GM12878 (cell line): ENCODE results near the gene POU2F3. TPM values are rescaled to one million over a fixed set of nuclear protein-coding genes. Genes with fewer than 3 reads are reported as not detected.

Experiments used
- ATAC-seq: fragments of 200-7000 bp; cut with Tn5 transposase; 3 replicates; pipeline ENCODE4 v1.9.1; 2020; ENCODE audit warnings: mild to moderate bottlenecking, moderate library complexity
- BruUV-seq: library from RNA; stranded (reverse); fragments of 400-500 nt; replicated peaks from 2 replicates; lab custom pipeline; 2021; lab: Mats Ljungman, UMichigan
- CTCF ChIA-PET: fragments of 300-600 bp; sonication (Branson Sonifier 250); formaldehyde crosslinking; extraction: SDS; loops from one replicate; lab custom pipeline; 2021; ENCODE audit warnings: inconsistent platforms; lab: Yijun Ruan, JAX
- POLR2A ChIA-PET: fragments of 350-600 bp; formaldehyde crosslinking; extraction: SDS; loops from one replicate; lab custom pipeline; 2021; ENCODE audit warnings: inconsistent platforms; lab: Charles Lee
- RAD21 ChIA-PET: fragments of 300-600 bp; sonication (Branson Sonifier 250); formaldehyde crosslinking; loops from one replicate; lab custom pipeline; 2023; ENCODE audit warnings: antibody characterized with exemption; ENCODE audit not compliant: unreplicated experiment; lab: Charles Lee
- SMC1A ChIA-PET: fragments of 300-600 bp; sonication (Branson Sonifier 250); formaldehyde crosslinking; loops from one replicate; lab custom pipeline; 2023; ENCODE audit not compliant: unreplicated experiment, uncharacterized antibody; lab: Charles Lee
- DNase-seq: peaks from one replicate; pipeline ENCODE4 v3.0.0-alpha.2; 2011; ENCODE audit warnings: low read depth, low spot score
- FAIRE-seq: peaks from 3 replicates; lab custom pipeline; 2011; peaks lifted over from hg19 to GRCh38; lab: Jason Lieb, UNC
- H2AFZ ChIP-seq: 2 replicates; pipeline ENCODE4 v1.6.0; 2011; ENCODE audit warnings: low read depth, low read length, control low read depth; ENCODE audit not compliant: control insufficient read depth
- H3K27ac ChIP-seq: 2 replicates; pipeline ENCODE4 v1.5.1; 2011; ENCODE audit warnings: control low read depth; ENCODE audit not compliant: control insufficient read depth, insufficient read depth
- H3K27me3 ChIP-seq, 2 experiments: replicated peaks in 1 of 2; 2 replicates each; pipeline versions ENCODE4 v1.6.0 to v1.6.1; 2011; ENCODE audit warnings: low read length in 1 of 2; ENCODE audit not compliant: control insufficient read depth in 2 of 2, insufficient read depth in 2 of 2
- H3K36me3 ChIP-seq, 2 experiments: 2 replicates each; pipeline ENCODE4 v1.5.1; 2011; ENCODE audit warnings: low read length in 1 of 2; ENCODE audit not compliant: control insufficient read depth in 2 of 2, insufficient read depth in 2 of 2
- H3K4me1 ChIP-seq: 2 replicates; pipeline ENCODE4 v1.6.1; 2011; ENCODE audit warnings: mild to moderate bottlenecking, low read length, moderate library complexity, mixed read lengths; ENCODE audit not compliant: control insufficient read depth, insufficient read depth
- H3K4me2 ChIP-seq: 2 replicates; pipeline ENCODE4 v1.6.0; 2011; ENCODE audit warnings: control low read depth; ENCODE audit not compliant: control insufficient read depth, insufficient read depth
- H3K4me3 ChIP-seq: fragments of 200-600 bp; sonication (generic); 2 replicates; pipeline ENCODE4 v1.5.1; 2016
- H3K79me2 ChIP-seq: 2 replicates; pipeline ENCODE4 v1.6.0; 2011; ENCODE audit warnings: low read length; ENCODE audit not compliant: control insufficient read depth, insufficient read depth
- H3K9ac ChIP-seq: 2 replicates; pipeline ENCODE4 v1.8.0; 2011; ENCODE audit warnings: low read length, control low read depth, mixed read lengths; ENCODE audit not compliant: control insufficient read depth, insufficient read depth
- H3K9me3 ChIP-seq: replicated peaks from 3 replicates; pipeline ENCODE4 v1.5.1; 2011; ENCODE audit warnings: mild to moderate bottlenecking, low read length; ENCODE audit not compliant: control insufficient read depth, insufficient read depth
- H4K20me1 ChIP-seq: 2 replicates; pipeline ENCODE4 v1.6.0; 2011; ENCODE audit not compliant: control insufficient read depth, insufficient read depth
- BCL3 ChIP-seq: IDR thresholded peaks from 2 replicates; pipeline ENCODE4 v1.6.1; 2011; ENCODE audit warnings: borderline replicate concordance, low read depth, mild to moderate bottlenecking, moderate library complexity, low read length; ENCODE audit not compliant: insufficient read depth, poor library complexity, severe bottlenecking
- IKZF1 ChIP-seq: fragments of 450-650 bp; conservative IDR thresholded peaks from 2 replicates; pipeline ENCODE4 v1.6.1; 2017; ENCODE audit warnings: antibody characterized with exemption, mild to moderate bottlenecking
- MEF2B ChIP-seq: fragments of 450-650 bp; IDR thresholded peaks from 2 replicates; pipeline ENCODE4 v1.6.1; 2018; ENCODE audit warnings: mild to moderate bottlenecking, moderate library complexity; ENCODE audit not compliant: partially characterized antibody, poor library complexity, severe bottlenecking
- ZZZ3 ChIP-seq: IDR thresholded peaks from 2 replicates; pipeline ENCODE4 v1.6.1; 2011; ENCODE audit warnings: low read depth; ENCODE audit not compliant: control insufficient read depth, insufficient read length
- WGBS: methylation state at CpG from one replicate; pipeline ENCODE4 v1.1.6; 2016; ENCODE audit warnings: low lambda C conversion rate; ENCODE audit not compliant: insufficient replicate concordance, insufficient coverage; ENCODE audit errors: missing lambda C conversion rate; 5-methylcytosine and 5-hydroxymethylcytosine counted together
- in situ Hi-C: fragments of 300-500 bp; cut with MboI; formaldehyde crosslinking; loops from 9 replicates; pipeline ENCODE4 v1.14.3; 2018; ENCODE audit warnings: mixed read lengths
- intact Hi-C: fragments of 100-400 bp; cut with micrococcal nuclease; formaldehyde crosslinking; loops from one replicate; pipeline ENCODE4 v1.14.2; 2022; ENCODE audit not compliant: unreplicated experiment
- polyA plus RNA-seq, 11 experiments: library from polyadenylated mRNA; depleted of rRNA in 4 of 11; unstranded in 6 of 11; stranded (reverse) in 5 of 11; fragments of >200 nt; fragmentation: Nextera tagmentation in 4 of 11; fragmentation: Illumina TruSeq in 1 of 11; extraction: Ambion mirVana in 4 of 11; extraction: Trizol in 1 of 11; gene quantifications; 1 replicate in 1 of 11; 2 replicates in 10 of 11; pipeline versions ENCODE4 v1.2.1 to v1.2.3, GENCODE V29; 2011 to 2016; ENCODE audit warnings: inconsistent platforms in 2 of 11, missing spikeins in 2 of 11, low read depth in 1 of 11
- total RNA-seq, 4 experiments: library from RNA; depleted of rRNA in 3 of 4; stranded (reverse); fragments of >200 nt in 3 of 4; fragmentation: Illumina TruSeq in 1 of 4; extraction: Trizol in 1 of 4; gene quantifications; 2 replicates each; pipeline versions ENCODE4 v1.2.1 to v1.2.3, GENCODE V29; 2013 to 2021

Gene POU2F3
- total and polyA plus RNA-seq, 10 of the 15 experiments (the other 5 are each of a cell fraction or from before 2014, with no cell fraction given), result 0.09 to 4.4 (median 0.33) TPM

- ChIA-PET POLR2A (no interaction called here), SMC1A (interaction anchor here (0.6 kb wide), 1 partner anchor 10 kb away, joined by 3 read pairs; no protein-coding TSS in a partner anchor), CTCF (interaction anchor here (0.5 kb wide), 1 partner anchor 537 kb away, joined by 3 read pairs; no protein-coding TSS in a partner anchor), RAD21 (no interaction called here)
- FAIRE-seq (no peak), ATAC-seq (no peak), DNase-seq (no peak)
- H4K20me1 ChIP-seq, result no peaks in the 10 kb centered on the region
- TF ChIP-seq ZZZ3 (no peak), BCL3 (no peak), MEF2B (no peak), IKZF1 (no peak)
- H3K27me3 ChIP-seq, result peaks cover 0 to 2% of the 10 kb centered on the region in 2 experiments
- no peak overlapping the region for H3K4me3 ChIP-seq
- H3K9me3 ChIP-seq, result no peaks in the 10 kb centered on the region
- no peak overlapping the region for H3K4me2 ChIP-seq
- in situ Hi-C loops (no loop called here), intact Hi-C loops (no loop called here)
- H3K9ac ChIP-seq, result no peak overlapping the region
- BruUV-seq, result no TSS peak
- H3K79me2 ChIP-seq, result no peaks in the 10 kb centered on the region
- WGBS, result 11% methylated on average over 4 of the region's 4 CpGs
- H2AFZ ChIP-seq, result no peak overlapping the region
- H3K4me1 ChIP-seq, result no peaks in the 10 kb centered on the region
- H3K36me3 ChIP-seq, result no peaks in the 10 kb centered on the region
- H3K27ac ChIP-seq, result no peak overlapping the region
Measured at GRCh38 chr11:120194166-120194565, 45.8 kb upstream of the POU2F3 start.
